Pancreas (tissue), 10 donors: ENCODE data around the gene EGLN3. TPM values are rescaled to one million over a fixed set of nuclear protein-coding genes. Genes with fewer than 3 reads are reported as not detected.

Experiments used
- ATAC-seq, 4 donors: fragments of 200-7000 bp; cut with Tn5 transposase; one replicate each; pipeline versions ENCODE4 v1.8.0 to v1.9.1; 2020; ENCODE audit warnings: mild to moderate bottlenecking in 4 of 4, moderate library complexity in 4 of 4
- DNase-seq, 6 donors: peaks; one replicate each; pipeline ENCODE4 v3.0.0-alpha.2; 2020
- FAIRE-seq: peaks from 2 replicates; lab custom pipeline; 2012; peaks lifted over from hg19 to GRCh38; lab: Jason Lieb, UNC
- H3K27ac ChIP-seq, 4 donors: fragments of 200-600 bp; sonication (generic); 1 replicate in 3 of 4; 2 replicates in 1 of 4; pipeline versions ENCODE4 v1.5.0 to v1.8.0; 2020
- H3K27me3 ChIP-seq, 4 donors: fragments of 200-600 bp; one replicate each; pipeline ENCODE4 v1.8.0; 2021
- H3K36me3 ChIP-seq, 3 donors: fragments of 200-600 bp; sonication (generic) in 1 of 3; one replicate each; pipeline versions ENCODE4 v1.5.0 to v1.8.0; 2020 to 2021
- H3K4me1 ChIP-seq, 3 donors: fragments of 200-600 bp; one replicate each; pipeline ENCODE4 v1.8.0; 2021
- H3K4me3 ChIP-seq, 4 donors: fragments of 200-600 bp; sonication (generic) in 2 of 4; one replicate each; pipeline versions ENCODE4 v1.5.0 to v1.8.0; 2020 to 2021
- H3K9me3 ChIP-seq, 4 donors: fragments of 200-600 bp; one replicate each; pipeline ENCODE4 v1.8.0; 2021
- WGBS, 2 donors: extraction: QIAGEN DNeasy Blood & Tissue Kit; methylation state at CpG; one replicate each; pipeline ENCODE4 v1.1.7; 2013; 5-methylcytosine and 5-hydroxymethylcytosine counted together
- intact Hi-C, 3 donors: fragments of 100-400 bp; cut with DNase I; formaldehyde crosslinking; loops; one replicate each; pipeline versions ENCODE4 v1.11.1 to v1.14.2; 2022
- polyA plus RNA-seq, 2 donors: library from polyadenylated mRNA; stranded (reverse); fragments of 200-250 nt; gene quantifications; one replicate each; pipeline ENCODE4 v1.2.3, GENCODE V29; 2013
- total RNA-seq, 6 donors: library from RNA; stranded (reverse); fragmentation: NEBNext Ultra II Directional in 4 of 6; extraction: Animal tissue kit (Norgen Biotek cat#: 25700) in 4 of 6; gene quantifications; one replicate each; pipeline versions ENCODE4 v1.2.1 to v1.2.4, GENCODE V29; 2021 to 2023
- TF ChIP-seq, protein P1 (sequence below), 4 donors: fragments of 200-600 bp; sonication (generic) in 3 of 4; IDR thresholded peaks; one replicate each; pipeline versions ENCODE4 v1.5.0 to v1.8.0; 2021; ENCODE audit warnings: antibody characterized with exemption in 4 of 4
- donor health status: healthy with polysubstance abuse.
- donor health status: DM: no; HTN: no; CAD: no; lungs with moderate emphysema.
- donor health status: DM: no; HTN: no; CAD: no.
- donor health status: control.
- donor health status: control.
- donor health status: Bipolar disorder and iron deficiency.
- donor health status: DM: yes; HTN: yes; CAD: no.
- donor health status: DM: no; HTN: no; CAD: no.
- donor health status: DM: no; HTN: no; CAD: no.
- donor health status: DM: yes; HTN: yes; CAD: no.

Gene EGLN3
- total RNA-seq (10 to 100 TPM in 1 of 6 donors, 1 to 10 TPM in 5; 2.7 to 14.5 (median 4.6) TPM), polyA plus RNA-seq (1 to 10 TPM; 1.2 to 1.9 TPM)

GRCh38 chr14:33950320-33951182 lies at the start of gene EGLN3:
Gene EGLN3, minus strand, starts transcription at chr14:33951074. Its CDS starts 322 bp downstream, at chr14:33950752.
- no peaks in the 10 kb centered on the region for H3K9me3 ChIP-seq
- ATAC-seq (peak; percentile 98 to 99 (median 99)), DNase-seq (peak; percentile 88 to 97 (median 92)), FAIRE-seq (peak; percentile 57)
- H3K4me3 ChIP-seq = peak within 1 kb of the TSS; percentile 37 to 77 (median 58)
- TF ChIP-seq, protein P1, sequence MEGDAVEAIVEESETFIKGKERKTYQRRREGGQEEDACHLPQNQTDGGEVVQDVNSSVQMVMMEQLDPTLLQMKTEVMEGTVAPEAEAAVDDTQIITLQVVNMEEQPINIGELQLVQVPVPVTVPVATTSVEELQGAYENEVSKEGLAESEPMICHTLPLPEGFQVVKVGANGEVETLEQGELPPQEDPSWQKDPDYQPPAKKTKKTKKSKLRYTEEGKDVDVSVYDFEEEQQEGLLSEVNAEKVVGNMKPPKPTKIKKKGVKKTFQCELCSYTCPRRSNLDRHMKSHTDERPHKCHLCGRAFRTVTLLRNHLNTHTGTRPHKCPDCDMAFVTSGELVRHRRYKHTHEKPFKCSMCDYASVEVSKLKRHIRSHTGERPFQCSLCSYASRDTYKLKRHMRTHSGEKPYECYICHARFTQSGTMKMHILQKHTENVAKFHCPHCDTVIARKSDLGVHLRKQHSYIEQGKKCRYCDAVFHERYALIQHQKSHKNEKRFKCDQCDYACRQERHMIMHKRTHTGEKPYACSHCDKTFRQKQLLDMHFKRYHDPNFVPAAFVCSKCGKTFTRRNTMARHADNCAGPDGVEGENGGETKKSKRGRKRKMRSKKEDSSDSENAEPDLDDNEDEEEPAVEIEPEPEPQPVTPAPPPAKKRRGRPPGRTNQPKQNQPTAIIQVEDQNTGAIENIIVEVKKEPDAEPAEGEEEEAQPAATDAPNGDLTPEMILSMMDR (IDR thresholded peaks at IDR 0.05) = no peak
- intact Hi-C loops = no loop called here
- 0 to 1% methylated on average over 91 of the region's 91 CpGs for WGBS, 2 donors
- H3K27me3 ChIP-seq = no peaks in the 10 kb centered on the region
- H3K27ac ChIP-seq = peak within 1 kb of the TSS; percentile 46 to 65 (median 56)
- peaks cover 0 to 7% (median 0%) of the 10 kb centered on the region in 3 donors for H3K4me1 ChIP-seq
- H3K36me3 ChIP-seq = no peaks in the 10 kb centered on the region

- ATAC-seq = no peak
- H3K9me3 ChIP-seq = no peaks in the 10 kb centered on the region
- intact Hi-C loops = no loop called here
- H3K4me1 ChIP-seq = no peaks in the 10 kb centered on the region
- no peak overlapping the region for H3K4me3 ChIP-seq
- TF ChIP-seq, protein P1 (IDR thresholded peaks at IDR 0.05) = no peak
- H3K36me3 ChIP-seq = no peaks in the 10 kb centered on the region
- no peaks in the 10 kb centered on the region for H3K27me3 ChIP-seq
- WGBS, 2 donors = 84 to 92% methylated on average over 4 of the region's 4 CpGs
- no peak for DNase-seq
- no peak overlapping the region for H3K27ac ChIP-seq
- FAIRE-seq = no peak
Observed at GRCh38 chr14:34000396-34000795, 49.5 kb upstream of the EGLN3 start.

DNA sequence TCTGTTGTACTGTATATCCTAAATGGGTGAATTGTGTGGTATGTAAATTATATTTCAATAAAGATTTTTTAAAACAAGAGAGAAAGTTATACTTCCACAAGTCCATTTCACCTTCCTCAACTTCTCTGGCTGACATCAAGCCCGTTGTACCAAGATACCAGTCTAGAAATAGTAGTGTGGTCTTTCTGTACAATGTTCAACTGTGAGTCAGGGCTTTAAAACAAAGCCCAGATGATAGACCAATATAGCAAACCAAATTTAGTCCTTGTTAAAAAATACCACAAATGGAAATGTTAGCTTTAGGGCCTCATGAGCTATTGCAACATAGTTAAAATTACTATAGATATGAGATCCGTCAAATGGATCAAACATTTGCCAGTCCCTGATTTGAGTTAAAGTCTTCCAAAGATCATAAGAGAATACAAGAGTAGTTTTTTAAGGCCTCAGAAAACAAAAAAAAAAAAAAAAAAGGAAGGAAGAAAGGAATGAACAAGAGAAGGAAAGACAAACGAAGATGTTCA lies 49.0 kb upstream of the EGLN3 start:
- ATAC-seq = no peak
- TF ChIP-seq, protein P1 (IDR thresholded peaks at IDR 0.05) = no peak

DNA sequence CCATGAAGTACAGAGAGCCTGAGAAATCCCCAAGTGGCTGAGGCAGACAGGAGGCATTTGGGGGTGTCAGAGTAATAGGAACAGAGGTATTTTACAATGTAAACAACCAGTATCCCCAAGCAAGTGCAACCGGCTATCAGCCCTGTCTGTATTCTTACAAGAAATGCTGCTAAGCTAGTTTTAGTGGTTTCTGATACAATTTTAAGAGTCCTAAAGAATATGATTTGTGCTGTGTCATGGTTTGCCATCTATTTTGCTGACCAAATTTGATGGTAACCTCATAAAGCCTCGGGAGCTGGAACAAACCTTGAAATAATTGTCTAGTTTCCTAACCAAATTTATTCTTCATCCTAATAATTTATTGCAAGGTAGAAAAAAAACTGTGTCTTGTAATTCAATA lies 46.7 kb upstream of the EGLN3 start:
- no peaks in the 10 kb centered on the region for H3K4me1 ChIP-seq
- TF ChIP-seq, protein P1 (IDR thresholded peaks at IDR 0.05) = no peak
- intact Hi-C loops = no loop called here
- no peaks in the 10 kb centered on the region for H3K27me3 ChIP-seq
- no peak for DNase-seq
- ATAC-seq = no peak
- FAIRE-seq = no peak
- H3K27ac ChIP-seq = no peak overlapping the region
- WGBS, 2 donors = 59 to 71% methylated on average over 2 of the region's 2 CpGs
- no peak overlapping the region for H3K4me3 ChIP-seq
- no peaks in the 10 kb centered on the region for H3K9me3 ChIP-seq
- H3K36me3 ChIP-seq = no peaks in the 10 kb centered on the region

More for the DNA sequence above, 49.0 kb upstream of the EGLN3 start:
- Histone ChIP-seq H3K36me3 (no peaks in the 10 kb centered on the region), H3K27ac (no peak overlapping the region), H3K4me1 (no peaks in the 10 kb centered on the region), H3K9me3 (no peaks in the 10 kb centered on the region), H3K27me3 (no peaks in the 10 kb centered on the region), H3K4me3 (no peak overlapping the region)
- DNase-seq = no peak
- 77 to 85% methylated on average over 3 of the region's 3 CpGs for whole genome bisulfite sequencing, 2 donors
- FAIRE-seq = no peak
- intact Hi-C loops = no loop called here
